Mammary epithelial cell (primary cell): Measurements from ENCODE around the gene KRT82.

Experiments
- EZH2 ChIP-seq: IDR thresholded peaks from 2 replicates; pipeline ENCODE4 v1.6.1; 2012; ENCODE audit warnings: low read length, inconsistent platforms, borderline replicate concordance
- TF ChIP-seq, protein P1 (sequence below), 2 donors: IDR thresholded peaks in 1 of 2; conservative IDR thresholded peaks in 1 of 2; 2 replicates each; pipeline ENCODE4 v1.5.1; 2011 to 2012; ENCODE audit warnings: inconsistent platforms in 2 of 2, low read length in 2 of 2, mild to moderate bottlenecking in 2 of 2, control low read depth in 1 of 2, low read depth in 1 of 2; ENCODE audit not compliant: insufficient read depth in 1 of 2; ENCODE audit errors: extremely low read depth in 1 of 2

DNA sequence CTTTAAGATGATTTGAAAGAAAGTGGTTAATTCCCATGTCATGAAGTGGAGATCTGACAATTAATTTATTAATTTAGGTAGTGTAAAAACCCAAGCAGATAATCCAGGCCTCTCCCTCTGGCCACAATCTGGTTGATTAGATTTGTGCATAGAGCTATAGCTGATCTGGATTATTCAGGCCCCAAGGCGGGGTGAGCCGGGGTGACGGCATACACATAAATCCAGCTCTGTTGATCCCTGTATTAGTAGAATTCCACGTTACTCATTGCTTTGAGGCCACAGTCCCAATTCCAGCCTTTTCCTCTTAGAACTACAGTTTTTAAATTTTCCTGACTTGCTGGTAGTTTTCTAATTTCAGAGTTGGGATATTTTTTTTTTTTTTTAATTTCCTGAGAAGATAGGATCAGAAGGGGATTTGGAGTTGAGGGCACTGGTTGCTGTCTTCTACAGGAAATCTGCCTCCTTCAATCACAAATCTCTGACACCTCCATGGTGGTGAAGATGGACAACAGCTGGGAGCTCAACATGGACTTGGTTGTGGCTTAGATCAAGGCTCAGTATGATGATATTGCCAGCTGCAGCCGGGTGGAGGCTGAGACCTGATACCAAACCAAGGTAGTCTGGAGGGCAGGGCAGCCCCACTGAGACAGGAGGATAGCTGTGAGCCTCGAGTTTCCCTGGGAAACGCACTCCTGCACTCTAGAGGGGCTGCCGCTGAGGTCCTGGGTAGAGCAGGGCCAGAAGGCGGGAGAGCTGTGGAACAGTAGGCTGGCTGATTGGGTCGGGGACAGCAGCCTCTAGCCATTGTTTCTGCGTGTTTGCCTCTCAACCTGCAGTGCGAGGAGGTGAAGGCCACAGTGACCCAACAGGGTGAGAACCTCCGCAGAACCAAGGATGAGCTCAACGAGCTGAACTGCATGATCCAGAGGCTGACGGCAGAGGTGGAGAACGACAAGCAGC is 58.3 kb downstream of the KRT82 start:
- TF ChIP-seq, protein P1, sequence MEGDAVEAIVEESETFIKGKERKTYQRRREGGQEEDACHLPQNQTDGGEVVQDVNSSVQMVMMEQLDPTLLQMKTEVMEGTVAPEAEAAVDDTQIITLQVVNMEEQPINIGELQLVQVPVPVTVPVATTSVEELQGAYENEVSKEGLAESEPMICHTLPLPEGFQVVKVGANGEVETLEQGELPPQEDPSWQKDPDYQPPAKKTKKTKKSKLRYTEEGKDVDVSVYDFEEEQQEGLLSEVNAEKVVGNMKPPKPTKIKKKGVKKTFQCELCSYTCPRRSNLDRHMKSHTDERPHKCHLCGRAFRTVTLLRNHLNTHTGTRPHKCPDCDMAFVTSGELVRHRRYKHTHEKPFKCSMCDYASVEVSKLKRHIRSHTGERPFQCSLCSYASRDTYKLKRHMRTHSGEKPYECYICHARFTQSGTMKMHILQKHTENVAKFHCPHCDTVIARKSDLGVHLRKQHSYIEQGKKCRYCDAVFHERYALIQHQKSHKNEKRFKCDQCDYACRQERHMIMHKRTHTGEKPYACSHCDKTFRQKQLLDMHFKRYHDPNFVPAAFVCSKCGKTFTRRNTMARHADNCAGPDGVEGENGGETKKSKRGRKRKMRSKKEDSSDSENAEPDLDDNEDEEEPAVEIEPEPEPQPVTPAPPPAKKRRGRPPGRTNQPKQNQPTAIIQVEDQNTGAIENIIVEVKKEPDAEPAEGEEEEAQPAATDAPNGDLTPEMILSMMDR (conservative IDR thresholded peaks at IDR 0.05 in 1 of 2, IDR thresholded peaks at IDR 0.05 in 1 of 2; ENCODE audit: extremely low read depth in 1 of 2, insufficient read depth in 1 of 2, low read depth in 1 of 2, low read length in 2 of 2) = no peak
- TF ChIP-seq EZH2 = no peak
